ENCODE measurements around the gene RASSF7. TPM values are rescaled to one million over a fixed set of nuclear protein-coding genes. Genes with fewer than 3 reads are reported as not detected.

RASSF7 gene
- total and polyA plus RNA-seq, 10 of the 15 experiments (the other 5 are each of a cell fraction or from before 2014, with no cell fraction given), result 0.39 to 29.7 (median 13.2) TPM

DNA sequence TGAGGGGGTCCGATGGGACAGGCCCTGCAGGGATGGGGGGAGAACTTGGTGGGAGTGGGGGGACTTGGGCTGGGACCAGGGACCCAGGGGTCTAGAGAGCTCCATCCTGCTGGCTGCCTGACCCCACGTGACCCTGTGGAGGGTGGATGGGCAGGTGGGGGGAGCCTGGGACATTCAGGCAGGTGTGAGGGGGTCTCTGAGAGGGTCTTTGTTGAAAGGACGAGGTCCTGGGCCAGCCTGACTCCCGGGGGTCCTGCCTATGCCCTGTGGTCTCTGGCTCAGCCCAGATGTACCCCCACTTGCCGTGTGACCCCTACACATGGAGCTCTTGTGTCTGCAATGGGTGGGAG, 16.0 kb upstream of the RASSF7 start (continued):
- TF ChIP-seq, protein P1, sequence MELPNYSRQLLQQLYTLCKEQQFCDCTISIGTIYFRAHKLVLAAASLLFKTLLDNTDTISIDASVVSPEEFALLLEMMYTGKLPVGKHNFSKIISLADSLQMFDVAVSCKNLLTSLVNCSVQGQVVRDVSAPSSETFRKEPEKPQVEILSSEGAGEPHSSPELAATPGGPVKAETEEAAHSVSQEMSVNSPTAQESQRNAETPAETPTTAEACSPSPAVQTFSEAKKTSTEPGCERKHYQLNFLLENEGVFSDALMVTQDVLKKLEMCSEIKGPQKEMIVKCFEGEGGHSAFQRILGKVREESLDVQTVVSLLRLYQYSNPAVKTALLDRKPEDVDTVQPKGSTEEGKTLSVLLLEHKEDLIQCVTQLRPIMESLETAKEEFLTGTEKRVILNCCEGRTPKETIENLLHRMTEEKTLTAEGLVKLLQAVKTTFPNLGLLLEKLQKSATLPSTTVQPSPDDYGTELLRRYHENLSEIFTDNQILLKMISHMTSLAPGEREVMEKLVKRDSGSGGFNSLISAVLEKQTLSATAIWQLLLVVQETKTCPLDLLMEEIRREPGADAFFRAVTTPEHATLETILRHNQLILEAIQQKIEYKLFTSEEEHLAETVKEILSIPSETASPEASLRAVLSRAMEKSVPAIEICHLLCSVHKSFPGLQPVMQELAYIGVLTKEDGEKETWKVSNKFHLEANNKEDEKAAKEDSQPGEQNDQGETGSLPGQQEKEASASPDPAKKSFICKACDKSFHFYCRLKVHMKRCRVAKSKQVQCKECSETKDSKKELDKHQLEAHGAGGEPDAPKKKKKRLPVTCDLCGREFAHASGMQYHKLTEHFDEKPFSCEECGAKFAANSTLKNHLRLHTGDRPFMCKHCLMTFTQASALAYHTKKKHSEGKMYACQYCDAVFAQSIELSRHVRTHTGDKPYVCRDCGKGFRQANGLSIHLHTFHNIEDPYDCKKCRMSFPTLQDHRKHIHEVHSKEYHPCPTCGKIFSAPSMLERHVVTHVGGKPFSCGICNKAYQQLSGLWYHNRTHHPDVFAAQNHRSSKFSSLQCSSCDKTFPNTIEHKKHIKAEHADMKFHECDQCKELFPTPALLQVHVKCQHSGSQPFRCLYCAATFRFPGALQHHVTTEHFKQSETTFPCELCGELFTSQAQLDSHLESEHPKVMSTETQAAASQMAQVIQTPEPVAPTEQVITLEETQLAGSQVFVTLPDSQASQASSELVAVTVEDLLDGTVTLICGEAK (IDR thresholded peaks at IDR 0.05; ENCODE audit: borderline replicate concordance), result no peak
- TF ChIP-seq, protein P2, sequence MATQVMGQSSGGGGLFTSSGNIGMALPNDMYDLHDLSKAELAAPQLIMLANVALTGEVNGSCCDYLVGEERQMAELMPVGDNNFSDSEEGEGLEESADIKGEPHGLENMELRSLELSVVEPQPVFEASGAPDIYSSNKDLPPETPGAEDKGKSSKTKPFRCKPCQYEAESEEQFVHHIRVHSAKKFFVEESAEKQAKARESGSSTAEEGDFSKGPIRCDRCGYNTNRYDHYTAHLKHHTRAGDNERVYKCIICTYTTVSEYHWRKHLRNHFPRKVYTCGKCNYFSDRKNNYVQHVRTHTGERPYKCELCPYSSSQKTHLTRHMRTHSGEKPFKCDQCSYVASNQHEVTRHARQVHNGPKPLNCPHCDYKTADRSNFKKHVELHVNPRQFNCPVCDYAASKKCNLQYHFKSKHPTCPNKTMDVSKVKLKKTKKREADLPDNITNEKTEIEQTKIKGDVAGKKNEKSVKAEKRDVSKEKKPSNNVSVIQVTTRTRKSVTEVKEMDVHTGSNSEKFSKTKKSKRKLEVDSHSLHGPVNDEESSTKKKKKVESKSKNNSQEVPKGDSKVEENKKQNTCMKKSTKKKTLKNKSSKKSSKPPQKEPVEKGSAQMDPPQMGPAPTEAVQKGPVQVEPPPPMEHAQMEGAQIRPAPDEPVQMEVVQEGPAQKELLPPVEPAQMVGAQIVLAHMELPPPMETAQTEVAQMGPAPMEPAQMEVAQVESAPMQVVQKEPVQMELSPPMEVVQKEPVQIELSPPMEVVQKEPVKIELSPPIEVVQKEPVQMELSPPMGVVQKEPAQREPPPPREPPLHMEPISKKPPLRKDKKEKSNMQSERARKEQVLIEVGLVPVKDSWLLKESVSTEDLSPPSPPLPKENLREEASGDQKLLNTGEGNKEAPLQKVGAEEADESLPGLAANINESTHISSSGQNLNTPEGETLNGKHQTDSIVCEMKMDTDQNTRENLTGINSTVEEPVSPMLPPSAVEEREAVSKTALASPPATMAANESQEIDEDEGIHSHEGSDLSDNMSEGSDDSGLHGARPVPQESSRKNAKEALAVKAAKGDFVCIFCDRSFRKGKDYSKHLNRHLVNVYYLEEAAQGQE (IDR thresholded peaks at IDR 0.05; ENCODE audit: low read depth, low read length), result no peak
- TF ChIP-seq MYC (IDR thresholded peaks at IDR 0.05; ENCODE audit: insufficient read depth, insufficient read length, insufficient replicate concordance, low read length, severe bottlenecking), result no peak
- TF ChIP-seq ELK1 (IDR thresholded peaks at IDR 0.05; ENCODE audit: low read depth, low read length), result no peak
- no peak for TF ChIP-seq ZBED1 (IDR thresholded peaks at IDR 0.05; ENCODE audit: borderline replicate concordance)
- no peak for TF ChIP-seq RFX5 (IDR thresholded peaks at IDR 0.05; ENCODE audit: low read depth, low read length)

All from GM12878 (cell line).